ENCODE data around the gene TARM1.

The TARM1 gene

GRCh38 chr19:54081032-54081431 is at the start of gene TARM1:
Gene TARM1, minus strand, starts transcription at chr19:54081365. Its CDS starts 25 bp downstream, at chr19:54081340.
- no peak for TF ChIP-seq CTCF (IDR thresholded peaks at IDR 0.05; ENCODE audit: low read depth, low read length, missing control alignments)
- no peak within 1 kb of the TSS for H3K4me3 ChIP-seq (ENCODE audit: low read depth, low read length)
- DNase-seq (ENCODE audit: low read depth) = no peak

DNA sequence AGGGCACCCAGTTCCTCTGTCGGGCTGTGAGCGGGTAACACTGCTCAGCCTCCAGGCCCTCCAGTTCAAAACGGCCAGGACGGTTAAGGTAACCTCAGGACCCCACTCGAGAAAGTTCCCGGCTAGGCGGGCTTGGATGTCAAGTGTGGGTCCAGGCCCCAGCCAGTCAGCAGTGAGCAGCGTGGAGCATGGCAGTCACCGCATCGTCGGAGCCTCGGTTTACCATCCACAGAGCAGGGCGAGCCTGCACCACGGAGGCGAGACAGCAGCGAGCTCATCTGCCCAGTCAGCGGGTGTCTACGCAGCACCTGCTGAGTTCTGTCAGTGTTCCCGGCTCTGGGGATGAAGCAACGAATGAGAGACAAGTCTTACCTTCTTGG is 48.4 kb upstream of the TARM1 start:
- H3K4me3 ChIP-seq (ENCODE audit: low read depth, low read length) = no peak overlapping the region
- TF ChIP-seq CTCF (IDR thresholded peaks at IDR 0.05; ENCODE audit: low read depth, low read length, missing control alignments) = no peak
- DNase-seq (ENCODE audit: low read depth) = no peak

GRCh38 chr19:54128796-54129616 is 47.8 kb upstream of the TARM1 start:
- no peak for TF ChIP-seq CTCF (IDR thresholded peaks at IDR 0.05; ENCODE audit: low read depth, low read length, missing control alignments)
- no peak for DNase-seq (ENCODE audit: low read depth)

GRCh38 chr19:54128441-54128725 is 47.2 kb upstream of the TARM1 start:
- DNase-seq (ENCODE audit: low read depth) = no peak
- H3K4me3 ChIP-seq (ENCODE audit: low read depth, low read length) = no peak overlapping the region
- TF ChIP-seq CTCF (IDR thresholded peaks at IDR 0.05; ENCODE audit: low read depth, low read length, missing control alignments) = no peak

More at GRCh38 chr19:54128796-54129616, 47.8 kb upstream of the TARM1 start:
- no peak overlapping the region for H3K4me3 ChIP-seq (ENCODE audit: low read depth, low read length)

- no peak for TF ChIP-seq CTCF (IDR thresholded peaks at IDR 0.05; ENCODE audit: low read depth, low read length, missing control alignments)
- DNase-seq (ENCODE audit: low read depth) = no peak
- H3K4me3 ChIP-seq (ENCODE audit: low read depth, low read length) = no peak overlapping the region
Observed at GRCh38 chr19:54127688-54128440, 46.7 kb upstream of the TARM1 start.

DNA sequence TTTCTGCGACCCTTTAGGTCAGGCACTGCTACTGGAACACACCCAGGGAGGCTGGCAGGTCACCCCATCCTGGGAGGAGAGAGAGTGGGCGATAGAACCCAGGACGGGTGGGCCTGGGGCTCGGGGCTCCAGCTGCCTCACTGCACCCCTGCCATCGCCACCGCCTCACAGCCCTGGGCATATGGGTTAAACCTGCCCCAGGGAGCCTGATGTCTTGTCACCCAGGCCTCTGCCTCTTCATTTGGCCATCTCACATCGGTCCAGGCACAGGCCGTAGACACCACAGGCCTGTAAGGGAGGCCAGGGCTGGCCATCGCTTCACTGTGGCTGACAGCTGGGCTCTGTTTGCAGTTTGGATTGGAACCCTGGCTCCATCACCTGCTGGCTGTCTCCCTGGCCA is 44.5 kb upstream of the TARM1 start:
- no peak for TF ChIP-seq CTCF (IDR thresholded peaks at IDR 0.05; ENCODE audit: low read depth, low read length, missing control alignments)
- DNase-seq (ENCODE audit: low read depth) = no peak
- H3K4me3 ChIP-seq (ENCODE audit: low read depth, low read length) = no peak overlapping the region

Measured in GM12864 (cell line).